HFFc6 (cell line): ENCODE data around the gene RPS6KA2. TPM values are rescaled to one million over a fixed set of nuclear protein-coding genes. Genes with fewer than 3 reads are reported as not detected.

Experiments
- DNase-seq: peaks from one replicate; pipeline ENCODE4 v3.0.0-alpha.2; 2018
- H3K27ac Mint-ChIP-seq: 2 replicates; pipeline ENCODE4 v1.8.0; 2020; ENCODE audit warnings: mild to moderate bottlenecking, mixed read lengths
- H3K27me3 Mint-ChIP-seq: 2 replicates; pipeline ENCODE4 v1.8.0; 2021; ENCODE audit warnings: mild to moderate bottlenecking, moderate library complexity, mixed read lengths; ENCODE audit not compliant: insufficient read depth
- H3K36me3 Mint-ChIP-seq: 2 replicates; pipeline ENCODE4 v1.8.0; 2021; ENCODE audit warnings: low read depth, mixed read lengths
- H3K4me1 Mint-ChIP-seq: 2 replicates; pipeline ENCODE4 v1.8.0; 2020; ENCODE audit warnings: low read depth, mixed read lengths
- H3K4me3 Mint-ChIP-seq: 2 replicates; pipeline ENCODE4 v1.8.0; 2020; ENCODE audit warnings: mild to moderate bottlenecking, moderate library complexity, mixed read lengths
- H3K9me3 Mint-ChIP-seq: 2 replicates; pipeline ENCODE4 v1.8.0; 2020; ENCODE audit warnings: mild to moderate bottlenecking, mixed read lengths
- total RNA-seq, 6 experiments: library from RNA; stranded (reverse); fragmentation: NEBNext Ultra II Directional; extraction: Animal tissue kit (Norgen Biotek cat#: 25700); gene quantifications; 2 replicates in 1 of 6; 3 replicates in 5 of 6; pipeline ENCODE4 v1.2.3, GENCODE V29; 2021
- TF ChIP-seq, protein P1 (sequence below): fragments of 200-600 bp; sonication (generic); IDR thresholded peaks from 2 replicates; pipeline ENCODE4 v1.5.0; 2021; ENCODE audit warnings: antibody characterized with exemption, mild to moderate bottlenecking

Gene RPS6KA2
- total RNA-seq, 6 experiments from 2014 or later: 10.1 to 13.9 (median 11.9) TPM

DNA sequence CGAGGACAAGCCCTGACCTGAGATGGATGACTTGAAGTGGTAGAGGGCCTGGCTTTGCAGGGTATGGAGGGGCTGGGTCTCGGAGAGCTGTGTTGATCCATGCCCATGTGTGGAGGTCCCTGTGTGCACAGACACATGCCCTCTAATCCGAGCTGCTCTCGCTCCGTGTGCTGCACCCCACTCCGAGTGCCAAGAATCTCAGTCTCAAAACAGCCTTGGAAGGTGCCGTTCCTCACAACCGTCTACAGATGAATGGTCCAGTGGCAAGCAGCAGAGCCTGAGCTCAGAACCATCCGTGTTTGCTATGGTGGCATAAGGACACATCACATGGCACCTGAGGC is 133.0 kb downstream of the RPS6KA2 start:
- TF ChIP-seq, protein P1, sequence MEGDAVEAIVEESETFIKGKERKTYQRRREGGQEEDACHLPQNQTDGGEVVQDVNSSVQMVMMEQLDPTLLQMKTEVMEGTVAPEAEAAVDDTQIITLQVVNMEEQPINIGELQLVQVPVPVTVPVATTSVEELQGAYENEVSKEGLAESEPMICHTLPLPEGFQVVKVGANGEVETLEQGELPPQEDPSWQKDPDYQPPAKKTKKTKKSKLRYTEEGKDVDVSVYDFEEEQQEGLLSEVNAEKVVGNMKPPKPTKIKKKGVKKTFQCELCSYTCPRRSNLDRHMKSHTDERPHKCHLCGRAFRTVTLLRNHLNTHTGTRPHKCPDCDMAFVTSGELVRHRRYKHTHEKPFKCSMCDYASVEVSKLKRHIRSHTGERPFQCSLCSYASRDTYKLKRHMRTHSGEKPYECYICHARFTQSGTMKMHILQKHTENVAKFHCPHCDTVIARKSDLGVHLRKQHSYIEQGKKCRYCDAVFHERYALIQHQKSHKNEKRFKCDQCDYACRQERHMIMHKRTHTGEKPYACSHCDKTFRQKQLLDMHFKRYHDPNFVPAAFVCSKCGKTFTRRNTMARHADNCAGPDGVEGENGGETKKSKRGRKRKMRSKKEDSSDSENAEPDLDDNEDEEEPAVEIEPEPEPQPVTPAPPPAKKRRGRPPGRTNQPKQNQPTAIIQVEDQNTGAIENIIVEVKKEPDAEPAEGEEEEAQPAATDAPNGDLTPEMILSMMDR: no peak
- H3K4me3 Mint-ChIP-seq: no peak overlapping the region
- no peaks in the 10 kb centered on the region for H3K36me3 Mint-ChIP-seq
- H3K27ac Mint-ChIP-seq: no peak overlapping the region
- H3K27me3 Mint-ChIP-seq: no peaks in the 10 kb centered on the region
- no peaks in the 10 kb centered on the region; the same call in 1 of the 2 replicates for H3K9me3 Mint-ChIP-seq
- no peak for DNase-seq
- H3K4me1 Mint-ChIP-seq: no peaks in the 10 kb centered on the region

DNA sequence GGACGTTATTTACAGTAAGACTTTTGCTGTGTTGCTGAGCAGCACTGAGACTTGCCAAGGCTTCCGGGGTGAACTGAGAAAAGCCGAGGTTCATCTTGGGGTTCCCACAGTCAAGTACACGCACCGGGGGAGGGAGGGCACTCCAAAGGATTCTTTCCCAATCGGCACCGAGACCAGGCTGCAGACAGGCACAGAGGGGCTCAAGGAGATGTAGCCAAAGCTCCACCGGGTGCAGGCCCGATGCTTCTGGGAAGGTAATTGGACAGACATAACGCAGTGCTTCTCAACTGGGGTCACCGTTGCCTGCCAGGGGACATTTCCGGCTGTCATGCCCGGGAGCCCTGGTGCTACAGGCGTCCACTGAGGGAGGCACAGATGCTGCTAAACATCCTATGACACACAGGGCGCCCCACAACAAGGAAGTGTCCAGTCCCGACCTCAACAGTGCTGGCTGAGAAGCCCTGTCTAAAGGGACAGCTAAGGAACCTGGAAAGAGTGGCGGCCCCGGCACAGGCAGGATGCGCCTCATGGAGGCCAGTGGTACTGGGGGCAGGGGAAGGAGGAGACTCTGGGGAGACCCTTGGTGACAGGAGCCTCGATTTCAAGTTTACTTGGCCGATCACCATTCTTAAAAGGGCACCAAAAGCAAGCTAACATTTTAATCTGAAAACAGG is 133.5 kb downstream of the RPS6KA2 start:
- Mint-ChIP-seq H3K4me1 (no peaks in the 10 kb centered on the region), H3K27me3 (no peaks in the 10 kb centered on the region), H3K36me3 (no peaks in the 10 kb centered on the region), H3K9me3 (no peaks in the 10 kb centered on the region; the same call in 1 of the 2 replicates), H3K27ac (no peak overlapping the region), H3K4me3 (no peak overlapping the region)
- TF ChIP-seq, protein P1: no peak
- DNase-seq: no peak

DNA sequence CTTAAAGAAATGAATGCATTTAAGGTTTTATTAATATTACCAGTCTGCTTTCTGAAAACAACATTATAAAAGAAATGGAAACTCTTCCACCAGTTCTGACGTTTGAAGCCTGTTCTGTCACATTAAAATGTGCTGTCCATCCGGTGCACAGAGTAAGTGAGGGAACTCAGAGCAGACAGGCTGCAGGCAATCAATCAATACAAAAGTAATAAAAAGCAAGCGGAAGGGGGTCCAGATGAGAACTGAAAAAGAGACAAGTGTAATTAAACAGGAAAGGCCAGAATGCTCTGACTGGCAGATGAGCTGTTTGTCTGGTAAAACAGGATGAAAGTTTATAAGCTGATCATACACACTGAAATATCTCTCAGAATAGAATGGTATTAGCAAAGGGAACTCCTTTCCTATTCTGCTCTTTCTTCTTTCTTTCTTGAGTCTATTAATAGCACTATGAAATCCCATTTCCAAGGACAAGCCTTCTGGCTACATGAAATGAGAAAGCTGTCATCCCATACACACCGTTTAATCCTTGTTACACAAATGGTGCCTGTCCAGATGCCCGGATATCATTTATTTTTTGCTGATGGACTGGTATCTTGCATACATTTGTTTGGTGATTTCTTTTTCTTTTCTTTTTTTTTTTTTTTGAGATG is 134.8 kb downstream of the RPS6KA2 start:
- TF ChIP-seq, protein P1: no peak
- Mint-ChIP-seq H3K36me3 (0 out of 2 replicates have a peak, but pooled peaks cover 4% of the 10 kb centered on the region), H3K4me3 (no peak overlapping the region), H3K27me3 (no peaks in the 10 kb centered on the region; the same call in 1 of the 2 replicates), H3K27ac (no peak overlapping the region), H3K9me3 (no peaks in the 10 kb centered on the region), H3K4me1 (no peaks in the 10 kb centered on the region)
- DNase-seq: no peak

DNA sequence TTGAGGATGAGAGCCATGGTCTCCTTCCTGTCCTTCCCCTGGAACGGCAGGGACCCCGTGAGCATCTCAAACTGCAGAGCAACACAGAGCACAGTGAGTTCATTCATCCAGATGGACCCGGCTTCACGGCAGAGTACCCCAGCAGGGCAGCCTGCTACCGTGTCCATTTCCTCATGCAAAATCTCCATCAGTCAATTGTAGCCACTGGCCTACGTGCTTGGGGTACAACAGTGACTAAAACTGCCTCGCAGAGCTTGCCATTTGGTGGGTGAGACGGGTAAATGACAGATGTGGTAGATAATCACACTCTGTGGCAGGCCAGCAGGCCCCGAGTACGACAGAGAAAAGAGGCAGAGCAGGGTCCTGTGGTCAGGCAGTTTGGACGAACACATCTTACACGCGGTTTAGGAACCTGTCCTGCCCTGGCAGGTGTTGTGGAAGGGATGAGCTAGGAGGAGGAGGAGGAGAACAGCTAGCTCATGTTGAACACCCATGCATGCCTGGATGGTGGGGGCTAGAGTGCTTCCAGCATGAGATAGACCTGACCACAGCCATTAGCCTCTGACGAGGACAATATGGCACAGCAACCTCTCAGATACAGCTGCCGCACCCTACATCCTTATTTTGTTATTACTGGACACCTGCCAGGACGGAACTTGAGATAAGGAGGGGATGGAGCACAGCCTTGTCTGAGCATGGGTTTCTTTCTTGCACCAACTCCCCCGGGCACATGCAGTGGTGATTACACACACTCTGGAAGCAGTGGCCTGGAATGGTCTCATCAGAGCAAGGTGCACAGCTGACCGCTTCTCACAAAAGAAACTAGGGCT is 136.2 kb downstream of the RPS6KA2 start:
- Mint-ChIP-seq H3K36me3 (0 out of 2 replicates have a peak, but pooled peaks cover 6% of the 10 kb centered on the region), H3K9me3 (no peaks in the 10 kb centered on the region), H3K27ac (no peak overlapping the region), H3K4me1 (no peaks in the 10 kb centered on the region), H3K27me3 (no peaks in the 10 kb centered on the region; the same call in 1 of the 2 replicates), H3K4me3 (no peak overlapping the region)
- DNase-seq: no peak
- TF ChIP-seq, protein P1: no peak

DNA sequence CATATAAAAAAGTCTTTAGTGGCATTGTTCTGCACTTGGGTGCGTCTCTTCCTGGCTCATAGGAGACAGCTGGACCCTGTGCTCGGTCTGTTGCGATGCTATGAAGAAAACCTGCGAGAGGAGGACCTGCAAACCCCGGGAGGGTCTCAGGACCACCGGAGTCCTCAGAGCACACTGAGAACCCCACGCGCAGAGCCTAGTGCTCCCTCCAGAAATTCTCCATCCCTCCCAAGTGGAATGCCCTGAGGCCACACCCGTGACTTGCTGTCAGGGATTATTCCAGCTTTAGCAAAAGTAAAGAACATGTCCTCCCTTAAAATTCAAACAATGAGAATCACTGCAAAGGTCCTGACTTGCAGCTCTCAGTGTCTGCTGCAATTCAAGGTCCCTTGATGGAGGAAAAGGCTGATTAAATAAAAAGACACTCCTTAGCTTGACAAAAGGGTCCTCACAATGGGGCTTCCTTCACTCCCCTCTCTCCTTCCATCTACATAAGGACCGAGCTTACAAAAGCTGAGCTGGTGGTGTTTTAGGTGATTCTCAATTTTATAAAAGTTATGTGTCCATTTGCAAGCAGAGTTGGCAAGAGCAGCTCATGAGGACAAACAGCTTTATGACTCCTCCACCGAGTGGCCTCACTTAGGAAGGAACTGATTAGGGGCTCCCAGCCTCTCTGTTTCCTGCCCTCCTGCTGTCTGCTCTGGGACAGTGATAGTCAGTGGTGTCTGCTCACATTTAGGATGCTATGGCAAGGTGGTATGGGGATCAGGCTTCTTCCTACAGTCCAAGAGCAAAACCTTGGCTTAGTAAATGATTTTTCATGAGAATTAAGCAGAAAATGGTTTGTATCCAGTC is 137.5 kb downstream of the RPS6KA2 start:
- DNase-seq: no peak
- Mint-ChIP-seq H3K4me1 (no peaks in the 10 kb centered on the region), H3K4me3 (no peak overlapping the region), H3K9me3 (no peaks in the 10 kb centered on the region), H3K36me3 (0 out of 2 replicates have a peak, but pooled peaks cover 6% of the 10 kb centered on the region), H3K27ac (no peak overlapping the region), H3K27me3 (no peaks in the 10 kb centered on the region; the same call in 1 of the 2 replicates)
- TF ChIP-seq, protein P1: no peak
